PC-9 (cell line): Measurements from ENCODE around the gene BBC3. TPM values are rescaled to one million over a fixed set of nuclear protein-coding genes. Genes with fewer than 3 reads are reported as not detected.
A peak's percentile ranks its signal among the peaks of the same experiment; 100 is the strongest.

ENCODE experiments used
- BruUV-seq: library from RNA; stranded (reverse); fragments of 400-500 nt; replicated peaks from 2 replicates; lab custom pipeline; 2021; lab: Mats Ljungman, UMichigan
- CTCF ChIA-PET: fragments of 300-600 bp; sonication (Branson Sonifier 250); formaldehyde crosslinking; loops from one replicate; lab custom pipeline; 2022; ENCODE audit warnings: antibody characterized with exemption; lab: Charles Lee
- POLR2A ChIA-PET: fragments of 300-600 bp; sonication (Branson Sonifier 250); formaldehyde crosslinking; loops from one replicate; lab custom pipeline; 2022; ENCODE audit warnings: antibody characterized with exemption; ENCODE audit not compliant: unreplicated experiment; lab: Charles Lee
- DNase-seq, 2 experiments: peaks; one replicate each; pipeline versions ENCODE4 v3.0.0 to v3.0.0-alpha.2; 2015 to 2022; ENCODE audit warnings: mixed read lengths in 1 of 2
- H2AFZ ChIP-seq: fragments of 200-600 bp; sonication (generic); 2 replicates; pipeline ENCODE4 v1.8.1; 2017; ENCODE audit warnings: antibody characterized with exemption
- H3F3A ChIP-seq: fragments of 200-600 bp; sonication (generic); 2 replicates; pipeline ENCODE4 v1.8.1; 2017; ENCODE audit warnings: antibody characterized with exemption, mild to moderate bottlenecking, low read depth; ENCODE audit not compliant: insufficient read depth
- H3K27ac ChIP-seq: fragments of 200-600 bp; sonication (generic); 2 replicates; pipeline ENCODE4 v1.6.1; 2016; ENCODE audit warnings: mixed run types
- H3K27me3 ChIP-seq: fragments of 200-600 bp; sonication (generic); 2 replicates; pipeline ENCODE4 v1.6.1; 2016; ENCODE audit warnings: low read depth, mixed run types; ENCODE audit not compliant: insufficient read depth
- H3K36me3 ChIP-seq: fragments of 200-600 bp; sonication (generic); 2 replicates; pipeline ENCODE4 v1.6.1; 2016; ENCODE audit warnings: low read depth, mixed run types
- H3K4me1 ChIP-seq: fragments of 200-600 bp; sonication (generic); replicated peaks from 2 replicates; pipeline ENCODE4 v1.6.1; 2016; ENCODE audit warnings: mixed run types; ENCODE audit not compliant: insufficient read depth
- H3K4me2 ChIP-seq: fragments of 200-600 bp; sonication (generic); 2 replicates; pipeline ENCODE4 v1.6.1; 2017; ENCODE audit warnings: mixed run types
- H3K4me3 ChIP-seq: fragments of 200-600 bp; sonication (generic); 2 replicates; pipeline ENCODE4 v1.6.1; 2016; ENCODE audit warnings: mixed run types
- H3K79me2 ChIP-seq: fragments of 200-600 bp; sonication (generic); 2 replicates; pipeline ENCODE4 v1.6.1; 2017; ENCODE audit warnings: low read depth, mixed run types
- H3K9me2 ChIP-seq: fragments of 200-600 bp; sonication (generic); 2 replicates; pipeline ENCODE4 v1.8.1; 2017; ENCODE audit warnings: mild to moderate bottlenecking; ENCODE audit not compliant: insufficient read depth
- H3K9me3 ChIP-seq: fragments of 200-600 bp; sonication (generic); 2 replicates; pipeline ENCODE4 v1.8.1; 2016; ENCODE audit warnings: low read depth; ENCODE audit not compliant: insufficient read depth
- H4K20me1 ChIP-seq: fragments of 200-600 bp; sonication (generic); 2 replicates; pipeline ENCODE4 v1.8.1; 2017; ENCODE audit not compliant: insufficient read depth
- CTCF ChIP-seq: fragments of 200-600 bp; sonication (generic); conservative IDR thresholded peaks from 2 replicates; pipeline ENCODE4 v1.6.1; 2017; ENCODE audit warnings: mixed run types, antibody characterized with exemption, mild to moderate bottlenecking, moderate library complexity
- EZH2 ChIP-seq: fragments of 200-600 bp; sonication (generic); IDR thresholded peaks from 2 replicates; pipeline ENCODE4 v1.8.0; 2017; ENCODE audit warnings: antibody characterized with exemption, low read depth
- intact Hi-C: fragments of 100-400 bp; cut with micrococcal nuclease; formaldehyde crosslinking; loops from one replicate; pipeline ENCODE4 v1.10.0; 2022; ENCODE audit not compliant: unreplicated experiment
- total RNA-seq: library from RNA; stranded (reverse); gene quantifications from 2 replicates; pipeline ENCODE4 v1.2.3, GENCODE V29; 2021

The BBC3 gene
- total RNA-seq, 1 experiment from 2014 or later = 18.8 TPM

DNA sequence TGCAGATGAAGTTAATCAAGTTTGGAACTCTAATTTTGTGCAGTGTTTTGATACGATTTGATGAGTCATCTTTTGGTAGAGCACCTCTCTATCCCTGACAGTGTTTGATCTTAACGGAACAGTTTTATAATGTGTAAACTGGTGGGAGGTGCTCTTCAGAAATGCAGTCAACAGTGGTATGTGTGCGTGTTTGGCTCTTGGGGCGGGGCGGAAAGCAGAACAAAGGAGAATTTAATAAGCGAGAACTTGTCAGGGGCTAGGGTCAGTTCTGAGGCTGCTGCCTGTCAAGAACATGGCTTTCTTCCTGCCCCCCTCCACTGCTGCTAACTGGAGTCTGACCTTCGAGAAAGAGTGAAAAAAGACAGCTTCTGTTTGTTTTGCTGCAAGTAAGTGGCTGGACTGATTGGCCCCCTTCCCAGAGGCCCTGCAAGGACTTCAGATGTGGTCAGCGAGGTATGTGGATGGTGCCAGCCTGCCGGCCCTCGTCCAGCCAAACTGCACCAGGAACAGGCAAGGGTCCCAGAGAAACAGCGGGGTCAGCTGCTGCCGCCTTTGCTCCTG lies 40.8 kb downstream of the BBC3 start:
- peak; percentile 43 to 46 for DNase-seq
- Histone ChIP-seq H3K4me3 (no peak overlapping the region), H3K27me3 (no peaks in the 10 kb centered on the region), H3F3A (peaks cover 45% of the 10 kb centered on the region; the same call in 1 of the 2 replicates), H3K79me2 (peaks cover 4% of the 10 kb centered on the region; the same call in 1 of the 2 replicates), H2AFZ (no peak overlapping the region), H3K9me3 (no peaks in the 10 kb centered on the region), H3K9me2 (no peaks in the 10 kb centered on the region), H3K4me2 (no peak overlapping the region), H3K36me3 (peaks cover 6% of the 10 kb centered on the region; the same call in 1 of the 2 replicates), H4K20me1 (no peaks in the 10 kb centered on the region), H3K27ac (0 out of 2 replicates have a peak overlapping the region, but pooled peaks have one; percentile 7), H3K4me1 (0 out of 2 replicates have a peak, but pooled peaks cover 6% of the 10 kb centered on the region)
- POLR2A ChIA-PET = no interaction called here
- BruUV-seq = no TSS peak
- CTCF ChIA-PET = no interaction called here
- intact Hi-C loops = no loop called here
- TF ChIP-seq EZH2 (no peak), CTCF (no peak)

GRCh38 chr19:47188507-47189033 lies 42.4 kb downstream of the BBC3 start:
- peaks cover 4% of the 10 kb centered on the region; the same call in 1 of the 2 replicates for H3K79me2 ChIP-seq
- peaks cover 15% of the 10 kb centered on the region; the same call in 1 of the 2 replicates for H3K36me3 ChIP-seq

DNA sequence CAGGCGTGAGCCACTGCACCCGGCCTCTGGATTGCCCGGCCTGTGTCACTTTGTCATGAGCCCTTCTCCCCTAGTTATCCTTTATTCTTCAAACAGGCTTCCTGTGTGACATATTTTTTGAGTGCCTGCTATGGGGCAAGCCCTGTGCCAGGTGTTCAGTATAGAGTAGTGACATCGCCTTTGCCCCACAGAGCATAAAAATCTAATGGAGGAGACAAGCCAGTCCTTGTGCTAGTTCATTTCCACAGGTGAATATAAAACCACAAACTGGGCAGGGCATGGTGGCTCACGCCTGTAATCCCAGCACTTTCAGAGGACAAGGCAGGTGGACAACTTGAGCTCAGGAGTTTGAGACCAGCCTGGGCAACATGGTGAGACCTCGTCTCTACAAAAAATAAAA lies 43.2 kb downstream of the BBC3 start:
- Histone ChIP-seq H3K36me3 (peaks cover 17% of the 10 kb centered on the region), H3K4me2 (no peak overlapping the region), H3K79me2 (peaks cover 3% of the 10 kb centered on the region; the same call in 1 of the 2 replicates), H2AFZ (no peak overlapping the region), H3F3A (peaks cover 39% of the 10 kb centered on the region), H3K27ac (no peak overlapping the region), H3K27me3 (no peaks in the 10 kb centered on the region), H3K9me3 (no peaks in the 10 kb centered on the region), H3K9me2 (no peaks in the 10 kb centered on the region), H3K4me1 (0 out of 2 replicates have a peak, but pooled peaks cover 6% of the 10 kb centered on the region), H3K4me3 (no peak overlapping the region), H4K20me1 (no peaks in the 10 kb centered on the region)
- peak in 1 of 2 experiments; percentile 42 for DNase-seq
- CTCF ChIA-PET = no interaction called here
- no TSS peak for BruUV-seq
- POLR2A ChIA-PET = no interaction called here
- intact Hi-C loops = no loop called here
- no peak for TF ChIP-seq EZH2
- TF ChIP-seq CTCF = no peak

More at GRCh38 chr19:47188507-47189033, 42.4 kb downstream of the BBC3 start:
- Histone ChIP-seq H2AFZ (no peak overlapping the region), H3K27me3 (no peaks in the 10 kb centered on the region), H3K4me2 (no peak overlapping the region), H3K4me1 (0 out of 2 replicates have a peak, but pooled peaks cover 6% of the 10 kb centered on the region), H3K9me2 (no peaks in the 10 kb centered on the region), H3K27ac (no peak overlapping the region), H4K20me1 (no peaks in the 10 kb centered on the region), H3K9me3 (no peaks in the 10 kb centered on the region), H3F3A (peaks cover 46% of the 10 kb centered on the region; the same call in 1 of the 2 replicates), H3K4me3 (no peak overlapping the region)
- DNase-seq = no peak
- intact Hi-C loops = no loop called here
- no TSS peak for BruUV-seq
- CTCF ChIA-PET = no interaction called here
- TF ChIP-seq EZH2 (no peak), CTCF (no peak)
- POLR2A ChIA-PET = no interaction called here
